ENCODE measurements around the gene PRKACB.

GRCh38 chr1:84283381-84283780, 139.3 kb downstream of the PRKACB start:
- TF ChIP-seq CTCF (IDR thresholded peaks at IDR 0.05) (no peak), POLR2A (IDR thresholded peaks at IDR 0.05) (no peak), POLR2AphosphoS5 (IDR thresholded peaks at IDR 0.05; ENCODE audit: insufficient read depth in 1 of 2, low read depth in 1 of 2) (no peak)
